Tibial artery (tissue), 4 donors: ENCODE data around the gene LRP3.
"Not testable (repeated sequence)": the region's sequence is repeated elsewhere in the genome, so short reads cannot be mapped to it uniquely, and the experiment has no call there.

Source experiments
- DNase-seq, 2 donors: peaks; one replicate each; pipeline ENCODE4 v3.0.0-alpha.2; 2019
- H3K27ac ChIP-seq, 2 donors: fragments of 200-600 bp; sonication (generic) in 1 of 2; 1 replicate in 1 of 2; 2 replicates in 1 of 2; pipeline ENCODE4 v1.5.1; 2018 to 2019; ENCODE audit warnings: mild to moderate bottlenecking in 1 of 2
- H3K27me3 ChIP-seq, 2 donors: fragments of 200-600 bp; sonication (generic) in 1 of 2; one replicate each; pipeline versions ENCODE4 v1.5.1 to v1.6.0; 2016 to 2019
- H3K36me3 ChIP-seq, 3 donors: fragments of 200-600 bp; sonication (generic) in 2 of 3; one replicate each; pipeline ENCODE4 v1.5.1; 2016 to 2019; ENCODE audit warnings: mild to moderate bottlenecking in 2 of 3
- H3K4me1 ChIP-seq, 4 donors: fragments of 200-600 bp; sonication (generic) in 2 of 4; 1 replicate in 3 of 4; 2 replicates in 1 of 4; pipeline ENCODE4 v1.5.1; 2016 to 2019
- H3K4me3 ChIP-seq, 2 donors: fragments of 200-600 bp; sonication (generic) in 1 of 2; 1 replicate in 1 of 2; 2 replicates in 1 of 2; pipeline ENCODE4 v1.5.1; 2018 to 2019; ENCODE audit warnings: mild to moderate bottlenecking in 2 of 2
- H3K9me3 ChIP-seq, 3 donors: fragments of 200-600 bp; sonication (generic) in 1 of 3; one replicate each; pipeline ENCODE4 v1.5.1; 2016 to 2019
- intact Hi-C: fragments of 100-400 bp; cut with DNase I; formaldehyde crosslinking; loops from one replicate; pipeline ENCODE4 v1.15.0; 2023; ENCODE audit warnings: low total_unique reads
- TF ChIP-seq, protein P1 (sequence below), 2 experiments: fragments of 200-600 bp in 1 of 2; fragments of 450-650 bp in 1 of 2; IDR thresholded peaks; one replicate each; pipeline ENCODE4 v1.5.1; 2017 to 2019; ENCODE audit warnings: antibody characterized with exemption in 2 of 2, mild to moderate bottlenecking in 1 of 2, moderate library complexity in 1 of 2

The LRP3 gene, protein sequence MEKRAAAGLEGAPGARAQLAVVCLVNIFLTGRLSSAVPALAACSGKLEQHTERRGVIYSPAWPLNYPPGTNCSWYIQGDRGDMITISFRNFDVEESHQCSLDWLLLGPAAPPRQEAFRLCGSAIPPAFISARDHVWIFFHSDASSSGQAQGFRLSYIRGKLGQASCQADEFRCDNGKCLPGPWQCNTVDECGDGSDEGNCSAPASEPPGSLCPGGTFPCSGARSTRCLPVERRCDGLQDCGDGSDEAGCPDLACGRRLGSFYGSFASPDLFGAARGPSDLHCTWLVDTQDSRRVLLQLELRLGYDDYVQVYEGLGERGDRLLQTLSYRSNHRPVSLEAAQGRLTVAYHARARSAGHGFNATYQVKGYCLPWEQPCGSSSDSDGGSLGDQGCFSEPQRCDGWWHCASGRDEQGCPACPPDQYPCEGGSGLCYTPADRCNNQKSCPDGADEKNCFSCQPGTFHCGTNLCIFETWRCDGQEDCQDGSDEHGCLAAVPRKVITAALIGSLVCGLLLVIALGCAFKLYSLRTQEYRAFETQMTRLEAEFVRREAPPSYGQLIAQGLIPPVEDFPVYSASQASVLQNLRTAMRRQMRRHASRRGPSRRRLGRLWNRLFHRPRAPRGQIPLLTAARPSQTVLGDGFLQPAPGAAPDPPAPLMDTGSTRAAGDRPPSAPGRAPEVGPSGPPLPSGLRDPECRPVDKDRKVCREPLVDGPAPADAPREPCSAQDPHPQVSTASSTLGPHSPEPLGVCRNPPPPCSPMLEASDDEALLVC

DNA sequence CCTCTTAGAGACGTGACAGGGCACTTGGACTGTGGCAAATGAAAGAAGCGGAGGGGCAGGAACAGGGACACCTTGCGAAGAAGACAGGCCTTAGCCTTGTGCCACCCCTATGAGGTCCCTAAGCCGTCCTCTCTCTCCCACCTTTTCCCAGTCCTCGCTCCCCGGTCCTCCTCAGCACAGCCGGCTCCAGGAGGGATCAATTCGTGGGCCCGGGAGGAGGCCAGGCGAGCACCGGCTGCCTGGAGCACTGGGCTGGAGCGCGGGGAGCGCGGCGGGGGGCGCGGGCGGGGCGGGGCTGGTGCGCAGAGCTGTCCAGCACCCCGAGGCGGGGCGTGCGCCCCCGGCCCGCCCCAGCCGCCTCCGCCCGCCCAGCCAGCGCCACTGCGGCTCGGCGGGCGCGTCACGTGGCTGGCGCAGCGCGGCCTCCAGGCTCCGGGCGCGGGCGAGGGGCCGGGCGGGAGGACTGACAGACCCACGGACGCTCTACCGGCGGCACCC is at the start of gene LRP3:
Gene LRP3, plus strand, starts transcription at position 466 of the 498 bp plus-strand sequence. CDS start 456 bp downstream, outside the sequence.
- TF ChIP-seq, protein P1, sequence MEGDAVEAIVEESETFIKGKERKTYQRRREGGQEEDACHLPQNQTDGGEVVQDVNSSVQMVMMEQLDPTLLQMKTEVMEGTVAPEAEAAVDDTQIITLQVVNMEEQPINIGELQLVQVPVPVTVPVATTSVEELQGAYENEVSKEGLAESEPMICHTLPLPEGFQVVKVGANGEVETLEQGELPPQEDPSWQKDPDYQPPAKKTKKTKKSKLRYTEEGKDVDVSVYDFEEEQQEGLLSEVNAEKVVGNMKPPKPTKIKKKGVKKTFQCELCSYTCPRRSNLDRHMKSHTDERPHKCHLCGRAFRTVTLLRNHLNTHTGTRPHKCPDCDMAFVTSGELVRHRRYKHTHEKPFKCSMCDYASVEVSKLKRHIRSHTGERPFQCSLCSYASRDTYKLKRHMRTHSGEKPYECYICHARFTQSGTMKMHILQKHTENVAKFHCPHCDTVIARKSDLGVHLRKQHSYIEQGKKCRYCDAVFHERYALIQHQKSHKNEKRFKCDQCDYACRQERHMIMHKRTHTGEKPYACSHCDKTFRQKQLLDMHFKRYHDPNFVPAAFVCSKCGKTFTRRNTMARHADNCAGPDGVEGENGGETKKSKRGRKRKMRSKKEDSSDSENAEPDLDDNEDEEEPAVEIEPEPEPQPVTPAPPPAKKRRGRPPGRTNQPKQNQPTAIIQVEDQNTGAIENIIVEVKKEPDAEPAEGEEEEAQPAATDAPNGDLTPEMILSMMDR (IDR thresholded peaks at IDR 0.05): no peak
- intact Hi-C loops: no loop called here
- Histone ChIP-seq H3K27ac (peak within 1 kb of the TSS; percentile 34 to 57), H3K4me3 (peak within 1 kb of the TSS; percentile 62 to 66), H3K36me3 (peaks cover 0 to 20% (median 5%) of the 10 kb centered on the region in 3 donors), H3K4me1 (peaks cover 0 to 20% (median 14%) of the 10 kb centered on the region in 4 donors), H3K9me3 (no peaks in the 10 kb centered on the region), H3K27me3 (no peaks in the 10 kb centered on the region)
- no peak for DNase-seq

DNA sequence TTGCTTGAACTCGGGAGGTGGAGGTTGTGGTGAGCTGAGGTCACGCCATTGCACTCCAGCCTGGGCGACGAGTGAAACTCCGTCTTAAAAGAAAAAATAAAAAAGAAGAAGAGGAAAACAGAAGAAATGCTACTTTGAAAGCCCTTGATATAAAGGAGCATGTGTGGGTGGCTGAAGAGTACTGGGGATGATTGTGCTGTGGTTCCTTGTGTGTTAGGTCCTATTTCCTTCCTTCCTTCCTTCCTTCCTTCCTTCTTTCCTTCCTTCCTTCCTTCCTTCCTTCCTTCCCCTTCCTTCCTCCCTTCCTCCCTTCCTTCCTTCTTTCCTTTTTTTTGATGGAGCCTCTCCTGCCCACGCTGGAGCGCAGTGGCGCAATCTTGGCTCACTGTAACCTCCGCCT is 47.9 kb upstream of the LRP3 start:
- intact Hi-C loops: no loop called here
- TF ChIP-seq, protein P1 (IDR thresholded peaks at IDR 0.05): no peak
- peaks cover 0 to 16% of the 10 kb centered on the region in 2 donors for H3K27me3 ChIP-seq
- no peak overlapping the region for H3K27ac ChIP-seq
- no peaks in the 10 kb centered on the region for H3K4me1 ChIP-seq
- H3K36me3 ChIP-seq: no peaks in the 10 kb centered on the region
- no peak overlapping the region for H3K4me3 ChIP-seq
- H3K9me3 ChIP-seq: no peaks in the 10 kb centered on the region
- no peak for DNase-seq

DNA sequence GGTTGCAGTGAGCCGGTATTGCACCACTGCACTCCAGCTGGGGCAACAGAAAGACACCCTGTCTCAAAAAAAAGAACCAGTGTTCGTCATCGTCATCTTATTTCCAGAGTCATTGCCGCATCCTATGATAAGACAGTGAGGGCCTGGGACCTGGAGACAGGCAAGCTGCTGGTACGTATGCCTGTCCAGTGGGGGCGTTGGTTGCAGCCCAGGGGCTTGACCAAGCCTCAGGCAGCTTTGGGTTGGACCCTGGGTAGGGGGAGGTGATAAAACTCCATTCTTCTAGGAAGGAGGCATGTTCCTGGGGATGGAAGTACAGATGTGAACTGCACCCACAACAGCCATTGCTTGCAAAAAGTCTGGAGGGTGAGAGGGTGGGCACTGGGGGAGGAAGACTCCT is 46.6 kb upstream of the LRP3 start:
- intact Hi-C loops: no loop called here
- Histone ChIP-seq H3K27ac (no peak overlapping the region), H3K36me3 (no peaks in the 10 kb centered on the region), H3K4me1 (no peaks in the 10 kb centered on the region), H3K9me3 (no peaks in the 10 kb centered on the region), H3K27me3 (peaks cover 0 to 3% of the 10 kb centered on the region in 2 donors), H3K4me3 (no peak overlapping the region)
- TF ChIP-seq, protein P1 (IDR thresholded peaks at IDR 0.05): no peak
- no peak for DNase-seq

DNA sequence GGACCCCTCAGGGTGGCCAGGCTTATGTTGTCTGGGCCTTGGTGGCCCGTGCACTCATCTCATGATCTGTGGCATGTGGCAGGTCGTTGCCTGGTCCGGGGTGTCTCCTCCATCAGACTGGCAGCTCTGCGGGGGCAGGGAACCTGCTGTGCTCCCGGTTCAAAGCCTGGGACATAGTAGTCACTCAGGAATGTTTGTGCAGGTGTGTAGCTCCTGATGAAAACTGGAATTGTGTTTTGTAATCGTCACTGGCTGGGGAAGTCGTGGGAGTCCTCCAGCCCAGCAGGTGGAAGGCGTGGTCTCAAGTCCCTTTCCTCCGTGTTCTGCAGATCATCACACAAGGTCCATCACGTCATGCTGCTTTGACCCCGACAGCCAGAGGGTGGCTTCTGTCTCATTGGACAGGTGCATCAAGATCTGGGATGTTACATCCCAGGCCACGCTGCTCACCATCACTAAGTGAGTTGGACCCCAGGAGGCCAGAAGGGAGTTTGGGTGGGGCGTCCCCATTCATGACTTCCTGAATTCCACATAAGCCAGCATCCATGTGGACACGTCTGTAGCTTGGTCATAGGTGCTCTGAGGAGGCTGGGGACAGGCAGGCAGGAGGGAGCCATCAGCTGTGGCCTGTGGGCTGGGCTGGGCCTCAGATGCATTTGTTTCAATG is 43.1 kb upstream of the LRP3 start:
- Histone ChIP-seq H3K4me3 (no peak overlapping the region), H3K36me3 (no peaks in the 10 kb centered on the region), H3K27me3 (peaks cover 0 to 8% of the 10 kb centered on the region in 2 donors), H3K4me1 (no peaks in the 10 kb centered on the region), H3K27ac (no peak overlapping the region), H3K9me3 (no peaks in the 10 kb centered on the region)
- TF ChIP-seq, protein P1 (IDR thresholded peaks at IDR 0.05): no peak
- intact Hi-C loops: no loop called here
- DNase-seq: no peak

DNA sequence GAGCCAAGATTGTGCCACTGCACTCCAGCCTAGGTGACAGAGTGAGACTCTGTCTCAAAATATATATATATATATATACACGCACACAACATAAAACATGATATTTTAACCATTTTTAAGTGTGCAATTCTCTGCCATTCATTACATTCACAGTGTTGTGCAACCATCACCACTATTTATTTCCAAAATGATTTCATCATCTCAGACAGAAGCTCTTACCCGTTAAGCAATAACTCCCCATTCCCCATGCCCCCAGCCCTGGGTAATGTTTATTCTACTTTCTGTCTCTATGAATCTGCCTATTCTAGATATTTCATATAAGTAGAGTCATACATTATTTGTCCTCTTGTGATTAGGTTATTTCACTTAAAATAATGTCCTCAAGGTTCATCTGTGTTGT is 42.0 kb upstream of the LRP3 start:
- intact Hi-C loops: no loop called here
- TF ChIP-seq, protein P1 (IDR thresholded peaks at IDR 0.05): no peak
- H3K27ac ChIP-seq: no peak overlapping the region
- no peak overlapping the region for H3K4me3 ChIP-seq
- no peaks in the 10 kb centered on the region for H3K4me1 ChIP-seq
- H3K27me3 ChIP-seq: peaks cover 0 to 8% of the 10 kb centered on the region in 2 donors
- H3K9me3 ChIP-seq: no peaks in the 10 kb centered on the region
- no peak for DNase-seq
- H3K36me3 ChIP-seq: no peaks in the 10 kb centered on the region

DNA sequence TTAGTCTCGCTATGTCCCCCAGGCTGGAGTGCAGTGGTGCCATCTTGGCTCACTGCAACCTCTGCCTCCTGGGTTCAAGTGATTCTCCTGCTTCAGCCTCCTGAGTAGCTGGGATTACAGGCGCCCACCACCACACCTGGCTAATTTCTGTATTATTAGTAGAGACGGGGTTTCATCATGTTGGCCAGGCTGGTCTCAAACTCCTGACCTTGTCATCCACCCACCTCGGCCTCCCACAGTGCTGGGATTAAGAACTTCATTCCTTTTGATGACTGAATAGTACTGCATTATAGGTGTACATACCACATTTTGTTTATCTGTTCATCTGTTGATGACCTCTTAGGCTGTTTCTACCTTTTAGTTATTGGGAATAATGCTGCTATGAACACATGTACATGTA is 41.5 kb upstream of the LRP3 start:
- H3K4me1 ChIP-seq, intact Hi-C loops, H3K9me3 ChIP-seq: not testable (repeated sequence)

DNA sequence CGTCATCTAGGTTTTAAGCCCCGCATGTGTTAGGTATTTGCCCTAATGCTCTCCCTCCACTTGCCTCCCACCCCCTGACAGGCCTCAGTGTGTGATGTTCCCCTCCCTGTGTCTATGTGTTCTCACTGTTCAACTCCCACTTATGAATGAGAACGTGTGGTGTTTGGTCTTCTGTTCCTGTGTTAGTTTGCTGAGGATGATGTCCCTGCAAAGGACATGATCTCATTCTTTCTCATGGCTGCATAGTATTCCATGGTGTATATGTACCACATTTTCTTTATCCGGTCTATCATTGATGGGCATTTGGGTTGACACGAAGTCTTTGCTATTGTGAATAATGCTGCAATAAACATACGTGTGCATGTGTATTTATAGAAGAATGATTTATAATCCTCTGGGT is 39.8 kb upstream of the LRP3 start:
- H3K9me3 ChIP-seq, H3K27ac ChIP-seq, intact Hi-C loops, H3K27me3 ChIP-seq, H3K4me1 ChIP-seq, H3K36me3 ChIP-seq, DNase-seq, H3K4me3 ChIP-seq: not testable (repeated sequence)

More for the DNA sequence above, 41.5 kb upstream of the LRP3 start:
- not testable (repeated sequence) for DNase-seq, H3K36me3 ChIP-seq, H3K27me3 ChIP-seq, H3K27ac ChIP-seq, H3K4me3 ChIP-seq
